Neural progenitor cell (in vitro differentiated cells): ENCODE data around the gene AOX1. TPM values are rescaled to one million over a fixed set of nuclear protein-coding genes. Genes with fewer than 3 reads are reported as not detected.

ENCODE experiments used
- DNase-seq: peaks from one replicate; pipeline ENCODE4 v3.0.0-alpha.2; 2016; ENCODE audit warnings: low spot score
- H2AFZ ChIP-seq: fragments of 200-600 bp; sonication (generic); replicated peaks from 2 replicates; pipeline ENCODE4 v1.6.1; 2016; ENCODE audit warnings: antibody characterized with exemption
- H3F3A ChIP-seq: fragments of 200-600 bp; sonication (generic); 2 replicates; pipeline ENCODE4 v1.6.1; 2016; ENCODE audit warnings: antibody characterized with exemption, low read depth
- H3K27ac ChIP-seq: fragments of 200-600 bp; sonication (generic); 2 replicates; pipeline ENCODE4 v1.5.1; 2016; ENCODE audit warnings: mild to moderate bottlenecking
- H3K27me3 ChIP-seq: fragments of 200-600 bp; sonication (generic); 2 replicates; pipeline ENCODE4 v1.6.1; 2016; ENCODE audit warnings: mild to moderate bottlenecking, moderate library complexity
- H3K36me3 ChIP-seq: fragments of 200-600 bp; sonication (generic); 2 replicates; pipeline ENCODE4 v1.5.1; 2016
- H3K4me1 ChIP-seq: fragments of 200-600 bp; sonication (generic); 2 replicates; pipeline ENCODE4 v1.6.1; 2016; ENCODE audit warnings: mixed run types
- H3K4me2 ChIP-seq: fragments of 200-600 bp; sonication (generic); 2 replicates; pipeline ENCODE4 v1.6.1; 2016
- H3K4me3 ChIP-seq: fragments of 200-600 bp; sonication (generic); 2 replicates; pipeline ENCODE4 v1.5.1; 2016
- H3K79me2 ChIP-seq: fragments of 200-600 bp; sonication (generic); 2 replicates; pipeline ENCODE4 v1.6.1; 2016; ENCODE audit warnings: low read depth
- H3K9ac ChIP-seq: fragments of 200-600 bp; sonication (generic); 2 replicates; pipeline ENCODE4 v1.6.1; 2016
- H3K9me3 ChIP-seq: fragments of 200-600 bp; sonication (generic); 2 replicates; pipeline ENCODE4 v1.5.1; 2016; ENCODE audit warnings: low read depth
- H4K20me1 ChIP-seq: fragments of 200-600 bp; sonication (generic); 2 replicates; pipeline ENCODE4 v1.6.1; 2016; ENCODE audit warnings: low read depth
- H3K27ac Mint-ChIP-seq: 3 replicates; pipeline ENCODE4 v1.8.0; 2021; ENCODE audit warnings: mixed read lengths
- H3K27me3 Mint-ChIP-seq: 2 replicates; pipeline ENCODE4 v1.8.0; 2022; ENCODE audit warnings: low read depth, mild to moderate bottlenecking, inconsistent platforms, moderate library complexity, mixed read lengths; ENCODE audit not compliant: insufficient read depth
- H3K36me3 Mint-ChIP-seq: 3 replicates; pipeline ENCODE4 v1.8.0; 2021; ENCODE audit warnings: mixed read lengths
- H3K4me1 Mint-ChIP-seq: 3 replicates; pipeline ENCODE4 v1.8.0; 2021; ENCODE audit warnings: mixed read lengths
- H3K4me3 Mint-ChIP-seq: 3 replicates; pipeline ENCODE4 v1.8.0; 2021; ENCODE audit warnings: mild to moderate bottlenecking, moderate library complexity, mixed read lengths
- H3K9me3 Mint-ChIP-seq: 3 replicates; pipeline ENCODE4 v1.8.0; 2020; ENCODE audit warnings: mixed read lengths
- CTCF ChIP-seq: fragments of 200-600 bp; sonication (generic); IDR thresholded peaks from 2 replicates; pipeline ENCODE4 v1.5.1; 2017; ENCODE audit warnings: antibody characterized with exemption, mild to moderate bottlenecking
- EZH2 ChIP-seq: fragments of 200-600 bp; sonication (generic); IDR thresholded peaks from 2 replicates; pipeline ENCODE4 v1.6.1; 2017; ENCODE audit warnings: antibody characterized with exemption, mild to moderate bottlenecking, moderate library complexity
- EZH2phosphoT487 ChIP-seq: fragments of 200-600 bp; sonication (generic); IDR thresholded peaks from 2 replicates; pipeline ENCODE4 v1.6.1; 2017; ENCODE audit warnings: antibody characterized with exemption
- total RNA-seq: library from RNA; depleted of rRNA; stranded (reverse); fragments of >200 nt; gene quantifications from 2 replicates; pipeline ENCODE4 v1.2.3, GENCODE V29; 2015; ENCODE audit warnings: low replicate concordance

AOX1 gene
- total RNA-seq, 1 donor from 2014 or later, result 6.2 TPM

DNA sequence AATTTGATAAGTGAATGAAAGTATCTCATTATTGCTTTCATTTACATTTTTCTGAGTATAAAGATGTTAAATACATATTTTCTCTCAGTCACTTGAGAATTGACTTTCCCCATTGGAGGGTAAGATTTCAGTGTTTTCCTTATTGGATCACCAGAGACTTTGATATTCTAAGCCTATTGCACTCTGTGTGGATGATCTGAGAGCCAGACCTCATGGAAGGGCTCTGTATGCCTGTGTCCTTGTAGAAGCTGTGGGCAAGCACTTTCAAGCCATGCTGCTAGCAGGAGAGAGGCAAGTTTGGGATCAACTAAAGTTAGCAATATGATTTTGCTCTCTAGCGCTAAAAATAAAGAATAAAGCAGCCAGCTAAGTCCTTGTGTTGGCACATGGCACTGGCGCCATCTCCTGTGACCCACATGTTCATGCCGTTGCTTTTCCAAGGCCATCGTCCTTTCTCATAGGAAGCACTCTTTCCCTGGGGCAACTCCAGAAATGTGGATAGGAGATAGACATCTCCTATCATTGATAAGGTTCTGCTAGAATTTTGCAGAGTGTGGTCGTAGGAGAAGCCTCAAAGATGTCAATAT lies 72.6 kb downstream of the AOX1 start:
- Histone ChIP-seq H3K4me3 (no peak overlapping the region), H3K36me3 (no peaks in the 10 kb centered on the region), H3K79me2 (no peaks in the 10 kb centered on the region), H2AFZ (no peak overlapping the region), H3K27ac (no peak overlapping the region), H3K9me3 (no peaks in the 10 kb centered on the region), H3K4me1 (no peaks in the 10 kb centered on the region), H4K20me1 (no peaks in the 10 kb centered on the region), H3F3A (no peaks in the 10 kb centered on the region), H3K9ac (no peak overlapping the region), H3K4me2 (no peak overlapping the region), H3K27me3 (no peaks in the 10 kb centered on the region)
- Mint-ChIP-seq H3K27me3 (no peaks in the 10 kb centered on the region), H3K9me3 (no peaks in the 10 kb centered on the region), H3K36me3 (no peaks in the 10 kb centered on the region), H3K27ac (no peak overlapping the region), H3K4me1 (no peaks in the 10 kb centered on the region), H3K4me3 (no peak overlapping the region)
- no peak for TF ChIP-seq EZH2
- no peak for TF ChIP-seq EZH2phosphoT487
- TF ChIP-seq CTCF, result peak; percentile 21
- peak; percentile 15 for DNase-seq

DNA sequence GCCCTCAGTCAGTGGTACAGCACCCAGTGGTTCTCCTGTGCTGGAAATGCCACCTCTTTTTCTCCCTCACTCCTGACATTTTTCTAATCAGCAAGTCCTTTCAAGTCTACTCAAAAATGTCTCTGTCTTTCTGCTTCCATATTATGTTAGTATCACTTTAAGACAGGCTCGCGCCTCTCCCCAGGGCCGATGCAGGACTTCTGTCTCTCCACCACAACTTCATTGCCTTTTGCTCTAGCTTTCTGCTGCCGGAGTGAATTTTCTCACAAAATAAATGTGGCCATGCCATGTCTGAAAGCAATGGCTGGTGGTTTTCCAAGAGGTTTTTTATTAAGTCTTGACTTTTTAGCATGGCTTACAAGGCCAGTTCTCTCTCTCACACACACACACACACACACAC lies 73.6 kb downstream of the AOX1 start:
- no peak overlapping the region for H3K4me3 Mint-ChIP-seq
- Histone ChIP-seq H3K27me3 (no peaks in the 10 kb centered on the region), H3K4me3 (no peak overlapping the region), H3K4me1 (no peaks in the 10 kb centered on the region), H3K36me3 (no peaks in the 10 kb centered on the region), H3F3A (no peaks in the 10 kb centered on the region), H4K20me1 (no peaks in the 10 kb centered on the region), H2AFZ (no peak overlapping the region), H3K27ac (no peak overlapping the region), H3K4me2 (no peak overlapping the region), H3K9me3 (no peaks in the 10 kb centered on the region), H3K9ac (no peak overlapping the region), H3K79me2 (no peaks in the 10 kb centered on the region)
- no peak overlapping the region for H3K27ac Mint-ChIP-seq
- no peaks in the 10 kb centered on the region for H3K9me3 Mint-ChIP-seq
- no peaks in the 10 kb centered on the region for H3K4me1 Mint-ChIP-seq
- DNase-seq, result no peak
- TF ChIP-seq CTCF (no peak), EZH2phosphoT487 (no peak), EZH2 (no peak)
- H3K27me3 Mint-ChIP-seq, result no peaks in the 10 kb centered on the region
- no peaks in the 10 kb centered on the region for H3K36me3 Mint-ChIP-seq

DNA sequence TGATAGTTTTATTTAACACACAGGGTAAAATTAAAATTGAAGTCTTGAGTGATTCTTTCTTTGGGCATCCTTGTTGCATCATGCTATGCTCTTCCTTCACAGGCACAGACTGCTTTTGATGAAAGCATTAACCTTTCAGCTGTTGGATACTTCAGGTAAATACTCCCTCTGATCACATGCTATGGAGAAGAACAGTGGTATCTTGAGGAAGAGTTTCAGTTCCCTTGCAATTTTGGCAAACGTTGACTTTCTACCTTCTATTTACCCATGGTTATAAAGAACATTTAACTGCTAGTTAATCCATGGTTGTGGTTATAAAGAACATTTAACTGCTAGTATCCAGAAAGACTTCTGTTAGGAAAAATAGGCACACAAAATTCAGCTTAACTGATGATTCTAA lies 75.7 kb downstream of the AOX1 start:
- no peaks in the 10 kb centered on the region for H3K4me1 ChIP-seq
- no peak overlapping the region for H3K4me3 Mint-ChIP-seq
- no peaks in the 10 kb centered on the region for H3K27me3 ChIP-seq
- TF ChIP-seq EZH2 (no peak), EZH2phosphoT487 (no peak), CTCF (no peak)
- no peaks in the 10 kb centered on the region for H3F3A ChIP-seq
- DNase-seq, result no peak
- no peaks in the 10 kb centered on the region for H3K79me2 ChIP-seq
- no peak overlapping the region for H3K4me2 ChIP-seq
- H3K27ac Mint-ChIP-seq, result no peak overlapping the region
- H3K27ac ChIP-seq, result no peak overlapping the region
- H3K9me3 Mint-ChIP-seq, result no peaks in the 10 kb centered on the region
- H3K9me3 ChIP-seq, result no peaks in the 10 kb centered on the region
- H3K4me1 Mint-ChIP-seq, result no peaks in the 10 kb centered on the region
- no peaks in the 10 kb centered on the region for H3K36me3 ChIP-seq
- H3K9ac ChIP-seq, result no peak overlapping the region
- no peaks in the 10 kb centered on the region for H3K27me3 Mint-ChIP-seq
- no peaks in the 10 kb centered on the region for H3K36me3 Mint-ChIP-seq
- no peak overlapping the region for H3K4me3 ChIP-seq
- H4K20me1 ChIP-seq, result no peaks in the 10 kb centered on the region
- H2AFZ ChIP-seq, result no peak overlapping the region
